GM10248 (cell line): ENCODE results near the gene AMFR.

Experiments
- CTCF ChIA-PET: fragments of 300-600 bp; sonication (Branson Sonifier 250); formaldehyde crosslinking; extraction: SDS; loops from one replicate; lab custom pipeline; 2021; ENCODE audit warnings: antibody characterized with exemption; lab: Yijun Ruan, JAX
- POLR2A ChIA-PET: fragments of 350-650 bp; sonication (Branson Sonifier 250); formaldehyde crosslinking; extraction: SDS; loops from one replicate; lab custom pipeline; 2020; ENCODE audit warnings: antibody characterized with exemption; lab: Yijun Ruan, JAX
- DNase-seq: peaks from one replicate; pipeline ENCODE4 v3.0.0; 2012; ENCODE audit errors: extremely low spot score
- TF ChIP-seq, protein P1 (sequence below): IDR thresholded peaks from 2 replicates; pipeline ENCODE4 v1.5.1; 2012; ENCODE audit warnings: mild to moderate bottlenecking, low read depth; ENCODE audit errors: extremely low read depth, missing control alignments, control extremely low read depth

Gene AMFR

DNA sequence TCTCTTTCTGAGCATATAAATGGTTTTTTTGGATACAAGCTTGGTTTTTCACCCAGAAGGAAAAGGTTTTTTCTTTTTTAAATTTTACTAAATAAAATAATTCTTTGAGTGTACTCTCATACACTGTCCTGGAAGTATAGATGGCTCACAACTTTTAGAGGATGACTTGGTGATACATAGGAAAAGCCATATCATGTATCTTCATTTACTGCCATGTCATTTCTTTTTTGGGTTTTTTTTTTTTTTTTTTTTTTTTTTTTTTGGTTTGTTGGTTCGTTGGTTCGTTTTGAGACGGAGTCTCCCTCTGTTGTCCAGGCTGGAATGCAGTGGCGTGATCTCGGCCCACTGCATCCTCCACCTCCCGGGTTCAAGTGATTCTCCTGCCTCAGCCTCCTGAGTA, 37.8 kb upstream of the AMFR start:
- TF ChIP-seq, protein P1, sequence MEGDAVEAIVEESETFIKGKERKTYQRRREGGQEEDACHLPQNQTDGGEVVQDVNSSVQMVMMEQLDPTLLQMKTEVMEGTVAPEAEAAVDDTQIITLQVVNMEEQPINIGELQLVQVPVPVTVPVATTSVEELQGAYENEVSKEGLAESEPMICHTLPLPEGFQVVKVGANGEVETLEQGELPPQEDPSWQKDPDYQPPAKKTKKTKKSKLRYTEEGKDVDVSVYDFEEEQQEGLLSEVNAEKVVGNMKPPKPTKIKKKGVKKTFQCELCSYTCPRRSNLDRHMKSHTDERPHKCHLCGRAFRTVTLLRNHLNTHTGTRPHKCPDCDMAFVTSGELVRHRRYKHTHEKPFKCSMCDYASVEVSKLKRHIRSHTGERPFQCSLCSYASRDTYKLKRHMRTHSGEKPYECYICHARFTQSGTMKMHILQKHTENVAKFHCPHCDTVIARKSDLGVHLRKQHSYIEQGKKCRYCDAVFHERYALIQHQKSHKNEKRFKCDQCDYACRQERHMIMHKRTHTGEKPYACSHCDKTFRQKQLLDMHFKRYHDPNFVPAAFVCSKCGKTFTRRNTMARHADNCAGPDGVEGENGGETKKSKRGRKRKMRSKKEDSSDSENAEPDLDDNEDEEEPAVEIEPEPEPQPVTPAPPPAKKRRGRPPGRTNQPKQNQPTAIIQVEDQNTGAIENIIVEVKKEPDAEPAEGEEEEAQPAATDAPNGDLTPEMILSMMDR: no peak
- ChIA-PET POLR2A (no interaction called here), CTCF (no interaction called here)

DNA sequence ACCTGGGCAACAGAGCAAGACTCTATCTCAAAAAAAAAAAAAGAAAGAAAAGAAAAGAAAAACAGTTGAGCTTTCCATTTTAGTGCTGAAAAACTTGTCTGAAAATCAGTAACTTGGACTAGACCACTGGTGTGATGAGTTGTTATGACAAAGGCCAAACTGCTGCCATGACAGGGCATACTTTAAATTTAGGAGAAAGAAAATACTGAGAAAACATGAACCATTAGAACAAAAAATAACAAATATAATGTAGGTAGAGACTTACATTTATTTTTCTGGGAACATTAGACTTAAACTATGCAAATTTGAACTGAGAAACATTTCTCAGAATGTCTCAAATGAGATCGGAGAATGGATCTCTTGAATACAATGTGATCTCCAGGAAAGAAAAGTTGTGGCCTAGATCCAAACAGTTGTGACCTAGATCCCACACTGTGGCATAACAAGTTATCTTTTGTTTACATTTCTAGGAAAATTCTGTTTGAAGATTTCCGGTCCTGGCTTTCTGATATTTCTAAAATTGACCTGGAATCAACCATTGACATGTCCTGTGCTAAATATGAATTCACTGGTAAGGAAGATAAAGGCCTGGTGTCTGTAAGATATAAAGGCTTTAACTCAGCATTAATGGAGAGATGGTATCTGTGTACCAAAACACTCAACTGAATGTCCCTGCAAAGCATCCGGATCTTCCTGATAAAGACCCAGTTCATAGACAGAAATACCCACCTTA, 36.9 kb upstream of the AMFR start:
- DNase-seq: no peak
- TF ChIP-seq, protein P1: no peak
- ChIA-PET POLR2A (no interaction called here), CTCF (interaction anchor here (1.0 kb wide), 1 partner anchor 24 kb away, joined by 3 read pairs; no protein-coding TSS in a partner anchor)

More for the DNA sequence above, 37.8 kb upstream of the AMFR start:
- DNase-seq: no peak

DNA sequence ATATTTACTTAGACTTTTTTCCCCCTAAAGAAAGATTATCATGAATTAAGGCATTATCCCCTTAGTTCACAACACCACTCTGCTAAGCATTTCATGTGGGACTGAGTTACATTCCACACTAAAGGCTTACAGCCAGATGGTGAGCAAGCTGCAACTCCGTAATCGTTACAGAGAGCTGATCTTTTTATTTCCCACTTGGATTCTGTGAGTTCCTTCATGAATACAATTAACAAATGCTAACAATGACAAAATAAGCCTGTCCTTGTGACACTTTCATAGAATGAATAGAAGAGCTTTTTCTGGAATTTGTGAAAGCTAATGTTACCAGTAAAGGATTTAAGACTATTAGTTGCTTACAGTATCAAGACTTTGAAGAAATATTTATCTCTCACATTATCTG, 34.8 kb upstream of the AMFR start:
- DNase-seq: no peak
- ChIA-PET POLR2A (no interaction called here), CTCF (interaction anchor here (1.4 kb wide), 1 partner anchor 9 kb away, joined by 4 read pairs; the partner anchor contains the start of genes NUDT21 and OGFOD1)
- TF ChIP-seq, protein P1: no peak

DNA sequence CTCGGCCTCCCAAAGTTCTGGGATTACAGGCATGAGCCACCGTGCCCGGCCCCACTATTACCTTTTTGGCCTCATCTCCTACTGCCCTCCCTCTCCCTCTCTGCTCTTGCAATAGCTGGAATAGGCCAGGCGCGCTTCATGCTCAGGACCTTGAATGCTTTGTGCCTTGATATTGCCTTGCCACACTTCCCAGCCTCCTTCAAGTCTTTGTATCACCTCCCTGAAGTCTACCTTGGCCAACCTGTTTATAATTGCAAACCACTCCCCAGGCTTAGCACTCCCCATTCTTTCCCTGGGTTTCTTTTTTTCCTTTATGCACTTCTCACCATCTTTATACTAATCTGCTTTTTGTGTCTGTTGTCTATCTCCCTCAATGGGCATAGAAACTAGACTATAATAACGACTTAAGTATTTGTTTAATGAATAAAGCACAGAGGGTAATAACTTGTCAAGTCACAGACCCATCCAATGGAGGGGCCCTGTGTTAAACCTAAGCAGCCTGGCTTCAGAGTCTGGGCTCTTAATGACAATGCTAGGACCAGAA, 32.7 kb upstream of the AMFR start:
- TF ChIP-seq, protein P1: no peak
- CTCF ChIA-PET: no interaction called here
- POLR2A ChIA-PET: no interaction called here
- no peak for DNase-seq

DNA sequence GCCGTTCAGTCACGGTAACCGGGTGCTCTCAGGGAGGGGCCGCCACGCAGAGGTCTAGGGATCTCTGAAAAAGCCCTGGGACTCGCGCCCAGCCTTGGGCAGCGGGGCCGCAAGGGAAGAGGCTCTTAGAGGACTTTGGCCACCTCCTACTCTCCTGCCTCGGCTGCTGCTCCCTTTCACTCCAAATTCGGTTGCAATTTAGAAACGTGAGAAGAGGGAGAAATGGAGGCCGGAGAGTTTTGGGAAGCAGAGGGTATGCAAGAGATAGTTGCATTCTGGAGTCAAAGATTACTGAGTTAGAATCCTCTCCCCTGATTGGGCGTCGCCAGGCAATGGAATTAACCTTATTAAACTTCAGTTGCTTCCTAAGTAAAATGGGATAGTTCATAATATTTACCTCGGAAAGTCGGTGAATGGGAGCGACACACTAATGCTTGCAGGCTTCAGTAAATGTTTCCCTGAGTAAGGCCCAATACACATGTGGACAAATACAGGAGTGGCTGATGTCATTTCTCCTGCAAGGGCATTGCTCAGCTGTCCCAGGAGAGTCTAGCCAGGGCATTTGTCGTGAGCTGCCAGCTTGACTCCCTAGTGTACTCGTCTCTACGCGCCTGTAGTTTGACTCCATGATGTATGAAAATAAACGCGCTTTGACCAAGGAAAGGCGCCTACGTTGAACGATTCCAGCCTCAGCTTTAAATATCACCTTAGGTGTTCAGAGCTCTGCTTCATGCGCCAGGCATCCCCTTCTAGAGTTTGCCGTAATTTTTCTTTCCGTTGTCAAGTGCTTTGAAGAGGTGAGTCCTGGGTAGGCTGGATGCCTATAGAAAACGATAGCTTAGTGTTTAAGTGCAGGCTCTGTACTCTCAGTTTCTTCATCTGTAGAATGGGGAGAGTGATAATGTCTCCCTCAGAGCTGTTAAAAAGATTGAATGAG, 26.7 kb upstream of the AMFR start:
- POLR2A ChIA-PET: interaction anchor here (0.5 to 1.0 kb wide), 6 partner anchors 14 to 295 kb away, joined by 3 to 5 read pairs (median 3); no protein-coding TSS in a partner anchor

More for the DNA sequence above, 26.7 kb upstream of the AMFR start:
- CTCF ChIA-PET: interaction anchor here (1.0 to 1.5 kb wide), 3 partner anchors 8 to 95 kb away, joined by 3 to 4 read pairs (median 3); no protein-coding TSS in a partner anchor
- TF ChIP-seq, protein P1: no peak
- DNase-seq: no peak
